Fibroblast of skin of abdomen (primary cell): Measurements from ENCODE around the gene AVPI1.
"Not testable (repeated sequence)": the region's sequence is repeated elsewhere in the genome, so short reads cannot be mapped to it uniquely, and the experiment has no call there.

Experiments
- DNase-seq: peaks from one replicate; pipeline ENCODE4 v3.0.0-alpha.2; 2013

AVPI1 gene

GRCh38 chr10:97711640-97712572 is 24.9 kb upstream of the AVPI1 start:
- DNase-seq: no peak

DNA sequence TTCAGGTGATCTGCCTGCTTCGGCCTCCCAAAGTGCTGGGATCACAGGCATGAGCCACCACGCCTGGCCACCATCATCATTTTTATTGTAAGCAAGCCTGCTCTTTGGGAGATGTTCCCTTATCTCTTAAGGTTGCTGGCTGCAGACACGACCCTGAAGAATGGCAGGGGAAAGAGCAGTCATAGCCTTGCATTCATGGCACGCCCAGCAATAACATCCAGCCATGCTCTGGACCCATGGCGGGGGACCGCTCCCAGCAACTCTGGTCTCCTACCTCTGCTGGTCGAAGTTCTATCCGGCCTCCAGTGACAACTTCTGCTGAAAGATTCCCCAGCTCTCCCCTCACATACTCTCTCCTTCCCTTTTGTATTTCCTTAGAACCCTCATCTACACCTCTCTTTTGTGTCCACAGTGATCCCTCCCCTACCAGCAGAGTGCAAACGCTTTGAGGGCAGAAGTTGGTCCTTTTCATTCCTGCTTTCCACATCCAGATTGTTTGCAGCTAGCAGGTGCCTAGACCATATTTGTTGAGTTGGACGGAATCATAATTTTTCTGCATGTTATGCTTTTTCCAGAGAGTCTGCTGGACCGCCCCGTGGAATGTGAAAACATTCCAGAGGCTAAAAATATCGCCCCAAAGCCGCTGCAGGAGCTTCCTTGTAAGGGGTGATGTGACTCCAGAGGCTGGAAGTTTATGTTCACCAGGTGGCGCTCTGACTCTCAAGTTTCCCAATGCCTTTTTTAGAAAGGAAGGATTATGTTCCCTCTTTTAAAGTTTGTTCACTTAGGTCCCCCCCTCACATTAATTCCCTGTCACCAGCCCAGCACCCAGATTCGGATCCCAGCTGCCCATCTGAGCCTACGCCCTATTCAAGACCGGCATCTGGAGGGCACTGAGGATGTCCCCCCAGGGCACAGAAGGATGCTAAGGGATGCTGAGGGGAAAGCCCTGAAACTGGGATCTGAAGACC is 22.2 kb upstream of the AVPI1 start:
- peak; percentile 82 for DNase-seq

GRCh38 chr10:97708167-97708566 is 21.1 kb upstream of the AVPI1 start:
- DNase-seq: no peak

- no peak for DNase-seq
Measured at GRCh38 chr10:97707134-97707861, 20.3 kb upstream of the AVPI1 start.

GRCh38 chr10:97705006-97705670 is 18.1 kb upstream of the AVPI1 start:
- no peak for DNase-seq

DNA sequence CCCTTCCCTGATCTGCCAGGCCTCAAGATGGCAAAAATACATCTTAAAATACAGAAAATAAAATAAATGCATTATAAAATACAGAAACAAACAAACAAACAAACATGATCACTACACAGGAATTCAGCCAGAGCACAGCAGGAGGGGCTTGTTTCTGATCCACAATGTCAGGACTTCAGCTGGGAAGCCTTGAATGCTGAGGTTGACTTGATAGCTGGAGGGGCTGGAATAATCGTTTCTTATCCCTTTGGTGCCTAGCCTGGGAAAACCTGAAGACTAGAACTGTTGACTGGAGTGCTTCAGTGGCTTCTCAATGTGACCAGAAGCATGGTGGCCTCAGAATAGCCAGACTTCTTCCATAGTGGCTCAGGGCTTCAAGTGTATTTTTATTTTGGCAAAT is 17.3 kb upstream of the AVPI1 start:
- no peak for DNase-seq

GRCh38 chr10:97703398-97704067 is 16.5 kb upstream of the AVPI1 start:
- no peak for DNase-seq

GRCh38 chr10:97701438-97702069 is 14.5 kb upstream of the AVPI1 start:
- DNase-seq: peak; percentile 71

- DNase-seq: not testable (repeated sequence)
Measured at GRCh38 chr10:97698072-97698655, 11.1 kb upstream of the AVPI1 start.

GRCh38 chr10:97690133-97690532 is 3.1 kb upstream of the AVPI1 start:
- no peak for DNase-seq

DNA sequence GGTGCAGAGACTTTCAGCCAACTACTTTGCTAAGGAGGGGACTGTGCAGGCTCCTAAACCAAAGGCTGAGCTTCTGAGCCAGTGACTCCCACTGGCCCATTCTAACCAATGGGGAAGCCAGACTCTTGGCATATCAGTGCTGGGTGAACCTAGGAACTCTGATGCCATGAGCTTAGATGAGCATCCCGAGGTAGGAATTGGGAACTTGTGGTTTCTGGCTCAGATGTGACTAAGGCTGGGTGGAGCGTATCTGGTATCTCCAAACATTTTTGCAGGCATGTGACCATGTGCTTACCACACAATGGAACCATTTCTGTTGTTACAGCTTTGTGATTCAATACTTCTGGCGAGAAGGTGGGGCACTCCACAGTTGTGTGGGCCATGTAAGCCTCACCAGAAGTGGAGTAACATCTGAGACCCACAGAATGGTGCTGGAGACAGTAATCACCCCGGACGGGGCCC is 2.5 kb upstream of the AVPI1 start:
- DNase-seq: peak; percentile 89

DNA sequence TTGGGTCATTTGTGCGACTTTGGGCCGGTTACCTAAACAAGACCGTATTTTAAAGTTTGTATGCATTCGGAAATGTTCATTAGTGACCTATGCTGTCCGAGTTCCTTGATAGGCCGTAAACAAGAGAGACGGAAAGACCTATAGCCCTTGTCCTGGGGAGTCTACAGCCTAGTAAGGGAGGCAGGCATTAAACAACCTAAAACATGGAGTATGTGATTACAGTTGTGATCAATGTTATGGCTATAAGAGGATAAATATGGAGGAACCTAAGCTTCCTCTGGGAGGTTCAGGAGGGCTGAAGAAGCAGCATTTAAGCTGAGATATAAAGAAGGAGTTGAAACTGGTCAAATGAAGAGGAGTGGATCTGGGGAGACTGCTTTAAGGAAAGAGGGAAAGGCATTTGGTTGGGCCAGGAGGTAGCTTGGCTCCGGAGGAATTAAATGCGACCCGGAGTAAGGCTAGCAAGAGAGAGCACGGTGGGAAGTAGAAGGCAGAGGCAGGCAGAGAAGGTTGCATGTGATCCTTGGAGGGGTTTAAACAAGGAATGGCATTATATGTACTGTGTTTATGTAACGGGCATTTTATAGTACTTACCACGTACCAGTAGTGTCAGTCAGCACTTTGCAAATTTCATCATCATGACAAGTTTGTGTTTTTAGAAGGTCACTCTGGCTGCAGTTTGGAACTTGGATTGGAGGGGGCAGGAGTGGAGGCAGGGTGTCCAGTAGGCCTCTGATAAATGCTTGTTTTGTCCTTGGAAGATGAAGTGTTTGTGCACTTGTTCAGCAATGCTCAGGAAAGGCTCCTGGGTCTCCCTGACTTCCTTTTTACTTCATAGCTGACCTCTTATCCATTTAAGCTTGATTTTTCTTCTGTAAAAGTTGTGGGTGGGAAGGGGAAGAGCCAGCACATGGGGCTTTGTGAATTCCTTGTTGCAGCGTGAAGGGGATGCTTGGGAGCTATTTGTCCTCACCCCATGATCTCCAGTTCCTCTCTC is 1.0 kb upstream of the AVPI1 start:
- peak; percentile 39 for DNase-seq

GRCh38 chr10:97686301-97686961 is 610 bp downstream of the AVPI1 start:
- DNase-seq: no peak

- peak; percentile 15 for DNase-seq
Measured at GRCh38 chr10:97685395-97685958, 1.6 kb downstream of the AVPI1 start.

GRCh38 chr10:97684866-97685394 is 2.1 kb downstream of the AVPI1 start:
- DNase-seq: no peak

GRCh38 chr10:97684368-97684713 is 2.7 kb downstream of the AVPI1 start:
- DNase-seq: not testable (repeated sequence)

DNA sequence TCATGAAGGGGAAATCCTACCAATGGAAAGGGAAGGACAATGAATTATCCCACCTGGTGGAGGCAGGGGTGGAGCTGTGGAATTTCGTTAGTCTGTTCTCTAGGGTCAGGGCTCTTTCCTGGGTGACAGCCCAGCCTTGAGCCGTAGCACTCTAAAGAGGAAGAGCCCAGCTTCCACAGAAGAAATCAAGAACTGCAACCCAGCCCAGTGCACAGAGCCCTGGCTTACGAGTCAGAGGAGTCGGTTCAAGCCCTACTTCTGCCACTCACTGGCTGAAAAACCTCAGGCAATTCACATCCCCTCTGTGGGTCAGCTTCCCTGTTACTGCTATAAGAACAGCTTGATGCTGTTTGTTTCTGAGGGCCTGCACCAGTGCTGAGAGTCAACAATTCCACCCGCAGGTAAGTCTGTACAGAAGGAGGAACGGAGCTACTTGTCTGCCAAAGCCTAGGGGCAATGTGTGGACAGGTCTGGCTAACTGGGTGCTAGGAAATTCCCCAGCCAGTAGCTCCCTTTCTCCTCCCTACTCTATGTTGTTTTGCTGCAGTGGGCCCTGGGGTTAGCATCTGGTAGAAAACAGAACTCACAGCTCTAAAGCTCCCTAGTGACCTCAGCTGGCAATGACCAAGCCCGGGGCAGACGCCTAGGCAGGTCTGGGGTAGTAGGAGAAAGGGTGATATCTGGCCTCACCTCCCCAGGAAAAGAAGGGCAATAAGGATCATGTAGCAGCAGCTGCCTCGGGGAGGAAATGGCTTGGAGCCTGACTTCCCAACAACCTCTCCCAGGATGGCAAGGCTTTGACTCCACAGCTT is 3.3 kb downstream of the AVPI1 start:
- peak; percentile 60 for DNase-seq
